Measurements from ENCODE around the gene SCAPER. TPM values are rescaled to one million over a fixed set of nuclear protein-coding genes. Genes with fewer than 3 reads are reported as not detected.
"Not testable (repeated sequence)": the region's sequence is repeated elsewhere in the genome, so short reads cannot be mapped to it uniquely, and the experiment has no call there.

The SCAPER gene
- total RNA-seq, 6 donors from 2014 or later, result 14.4 to 67.1 (median 27.6) TPM

GRCh38 chr15:76431971-76432370 is 473.2 kb downstream of the SCAPER start:
- H3K36me3 ChIP-seq, result peaks cover 0 to 18% (median 1%) of the 10 kb centered on the region in 4 donors
- ATAC-seq (ENCODE audit: low FRiP score in 2 of 2), result no peak
- 79 to 83% methylated on average over 4 of the region's 4 CpGs for WGBS, 2 donors

GRCh38 chr15:76430711-76431110 is 474.4 kb downstream of the SCAPER start:
- not testable (repeated sequence) for H3K27ac ChIP-seq; H3K4me3 ChIP-seq; ATAC-seq (ENCODE audit: low FRiP score in 2 of 2); H3K27me3 ChIP-seq; H3K4me1 ChIP-seq; H3K9me3 ChIP-seq; DNase-seq
- peaks cover 0 to 21% (median 3%) of the 10 kb centered on the region in 4 donors for H3K36me3 ChIP-seq
- 96 to 98% methylated on average over 2 of the region's 2 CpGs for WGBS, 2 donors

More at GRCh38 chr15:76431971-76432370, 473.2 kb downstream of the SCAPER start:
- Histone ChIP-seq H3K4me3 (no peak overlapping the region), H3K27ac (no peak overlapping the region), H3K4me1 (no peaks in the 10 kb centered on the region), H3K9me3 (no peaks in the 10 kb centered on the region), H3K27me3 (no peaks in the 10 kb centered on the region)
- no peak for DNase-seq
- TF ChIP-seq EP300 (IDR thresholded peaks at IDR 0.05) (no peak), POLR2AphosphoS5 (IDR thresholded peaks at IDR 0.05) (no peak), POLR2A (IDR thresholded peaks at IDR 0.05) (no peak), CTCF (IDR thresholded peaks at IDR 0.05) (no peak)

- WGBS, 2 donors, result 89 to 90% methylated on average over 4 of the region's 4 CpGs
- Histone ChIP-seq H3K4me1 (no peaks in the 10 kb centered on the region), H3K27me3 (no peaks in the 10 kb centered on the region), H3K4me3 (no peak overlapping the region), H3K36me3 (peaks cover 0 to 21% (median 3%) of the 10 kb centered on the region in 4 donors), H3K9me3 (peaks cover 0 to 3% (median 0%) of the 10 kb centered on the region in 4 donors), H3K27ac (no peak overlapping the region)
- no peak for DNase-seq
- no peak for ATAC-seq (ENCODE audit: low FRiP score in 2 of 2)
- no peak for TF ChIP-seq CTCF (IDR thresholded peaks at IDR 0.05)
- no peak for TF ChIP-seq POLR2A (IDR thresholded peaks at IDR 0.05)
- TF ChIP-seq EP300 (IDR thresholded peaks at IDR 0.05), result no peak
- no peak for TF ChIP-seq POLR2AphosphoS5 (IDR thresholded peaks at IDR 0.05)
These were observed 475.5 kb downstream of the SCAPER start for GRCh38 chr15:76429661-76430060.

- TF ChIP-seq CTCF (IDR thresholded peaks at IDR 0.05) (no peak), EP300 (IDR thresholded peaks at IDR 0.05) (no peak), POLR2A (IDR thresholded peaks at IDR 0.05) (no peak)
- Histone ChIP-seq H3K4me1 (no peaks in the 10 kb centered on the region), H3K4me3 (no peak overlapping the region), H3K36me3 (peaks cover 0 to 13% (median 3%) of the 10 kb centered on the region in 4 donors), H3K9me3 (peaks cover 0 to 3% (median 0%) of the 10 kb centered on the region in 4 donors), H3K27ac (no peak overlapping the region), H3K27me3 (no peaks in the 10 kb centered on the region)
- 72 to 94% methylated on average over 2 of the region's 2 CpGs for WGBS, 2 donors
- ATAC-seq (ENCODE audit: low FRiP score in 2 of 2) (no peak), DNase-seq (no peak)
These were observed 478.2 kb downstream of the SCAPER start for GRCh38 chr15:76426941-76427340.

GRCh38 chr15:76418352-76419140 is 486.6 kb downstream of the SCAPER start:
- Histone ChIP-seq H3K27me3 (no peaks in the 10 kb centered on the region), H3K27ac (no peak overlapping the region), H3K4me1 (no peaks in the 10 kb centered on the region), H3K36me3 (no peaks in the 10 kb centered on the region), H3K4me3 (no peak overlapping the region), H3K9me3 (no peaks in the 10 kb centered on the region)
- DNase-seq, result no peak
- 60 to 100% methylated on average over 1 to 2 of the region's 2 CpGs for WGBS, 2 donors
- peak in 1 of 2 donors; percentile 14 for ATAC-seq (ENCODE audit: low FRiP score in 2 of 2)
- TF ChIP-seq POLR2AphosphoS5 (IDR thresholded peaks at IDR 0.05) (no peak), CTCF (IDR thresholded peaks at IDR 0.05) (no peak), EP300 (IDR thresholded peaks at IDR 0.05) (no peak), POLR2A (IDR thresholded peaks at IDR 0.05) (no peak)

All from upper lobe of left lung (tissue), 6 donors.